Stimulated activated CD8-positive, alpha-beta memory T cell treated with anti-CD3 and anti-CD28 coated beads, Interleukin-4, amount 100 ng/mL, for 48 hours (primary cell): Measurements from ENCODE around the gene PTGDR2.

ENCODE experiments used
- DNase-seq: peaks from one replicate; pipeline ENCODE4 v3.0.0-alpha.2; 2020

The PTGDR2 gene

GRCh38 chr11:60809249-60809648 is 46.5 kb downstream of the PTGDR2 start:
- no peak for DNase-seq

- no peak for DNase-seq
These were observed 52.3 kb downstream of the PTGDR2 start for GRCh38 chr11:60803273-60803936.

- no peak for DNase-seq
These were observed 54.6 kb downstream of the PTGDR2 start for GRCh38 chr11:60801194-60801593.
